ENCODE data around the gene HIPK1.

GRCh38 chr1:114010433-114011184 is 81.5 kb downstream of the HIPK1 start:
- TF ChIP-seq CTCF (IDR thresholded peaks at IDR 0.05): no peak
- TF ChIP-seq POLR2A (IDR thresholded peaks at IDR 0.05): no peak
